GM19193 (cell line): ENCODE data around the gene ELFN2.

Experiments
- POLR2A ChIP-seq: IDR thresholded peaks from 4 replicates; pipeline ENCODE4 v1.6.1; 2011; ENCODE audit not compliant: insufficient read depth, insufficient read length; ENCODE audit errors: extremely low read depth

ELFN2 gene

GRCh38 chr22:37420686-37421467, 6.4 kb downstream of the ELFN2 start:
- no peak for TF ChIP-seq POLR2A

- TF ChIP-seq POLR2A, result no peak
These were observed 7.2 kb downstream of the ELFN2 start for GRCh38 chr22:37419969-37420685.

DNA sequence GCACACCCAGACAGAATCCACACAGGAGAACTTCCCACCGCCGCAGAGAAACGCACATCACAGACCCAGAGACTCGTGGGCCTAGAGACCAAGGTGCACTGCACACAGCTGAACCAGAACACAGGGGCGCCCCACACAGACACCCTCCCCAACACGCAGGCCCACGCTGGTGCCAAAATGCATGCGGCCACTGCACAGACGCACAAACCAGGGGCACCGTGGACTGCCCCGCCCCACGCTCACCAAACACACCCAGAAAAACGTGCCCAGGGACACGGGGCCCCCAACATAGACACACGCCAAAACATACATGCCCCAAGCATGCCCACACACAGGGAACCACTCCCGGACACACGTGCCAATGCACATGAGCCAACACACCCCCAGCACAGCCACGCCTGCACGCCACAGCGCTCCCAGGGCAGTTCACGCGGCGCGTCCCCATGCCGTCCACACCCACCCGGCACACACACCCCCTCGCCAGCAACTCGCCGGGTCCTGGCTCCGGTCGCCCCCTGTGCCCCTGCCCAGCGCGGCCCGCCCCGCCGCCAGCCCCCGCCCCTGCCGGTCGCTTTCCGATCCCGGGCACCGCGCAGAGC, 7.8 kb downstream of the ELFN2 start:
- TF ChIP-seq POLR2A, result no peak

DNA sequence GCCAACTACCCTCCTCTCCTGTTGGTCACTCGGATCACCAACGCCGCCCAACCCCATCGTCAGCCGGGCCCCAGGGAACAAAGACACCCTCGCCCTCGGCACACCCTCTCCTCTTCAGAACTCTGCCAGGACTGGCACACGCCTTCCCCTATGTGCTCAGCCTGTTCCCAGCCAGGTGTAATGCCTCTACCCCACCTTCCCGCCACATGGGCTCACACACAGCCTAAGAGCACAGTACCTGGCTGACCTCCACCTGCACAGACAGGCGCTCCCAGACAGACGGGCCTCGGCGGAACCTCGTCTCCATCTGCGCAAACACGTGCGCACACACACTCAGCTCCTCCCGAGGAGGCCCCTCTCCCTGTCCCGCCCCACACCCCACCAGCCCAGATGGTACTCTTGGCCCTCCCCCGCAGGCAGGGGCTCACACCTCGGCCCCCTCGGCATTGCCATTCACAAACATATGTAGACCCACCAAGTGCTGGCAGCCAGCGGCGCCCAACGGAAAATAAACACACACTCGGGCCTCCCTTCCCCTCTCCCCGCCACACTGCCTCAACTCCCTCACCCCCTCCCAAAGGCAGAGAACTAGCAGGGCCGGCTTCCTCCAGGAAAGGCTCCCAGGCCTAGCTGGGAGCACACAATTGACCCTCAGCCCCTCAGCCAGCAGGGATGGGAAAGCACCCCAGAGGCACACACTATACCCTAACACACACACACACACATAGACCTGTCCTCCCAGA, 8.5 kb downstream of the ELFN2 start:
- no peak for TF ChIP-seq POLR2A

GRCh38 chr22:37417677-37418348, 9.5 kb downstream of the ELFN2 start:
- no peak for TF ChIP-seq POLR2A

GRCh38 chr22:37417264-37417663, 10.0 kb downstream of the ELFN2 start:
- TF ChIP-seq POLR2A, result no peak

DNA sequence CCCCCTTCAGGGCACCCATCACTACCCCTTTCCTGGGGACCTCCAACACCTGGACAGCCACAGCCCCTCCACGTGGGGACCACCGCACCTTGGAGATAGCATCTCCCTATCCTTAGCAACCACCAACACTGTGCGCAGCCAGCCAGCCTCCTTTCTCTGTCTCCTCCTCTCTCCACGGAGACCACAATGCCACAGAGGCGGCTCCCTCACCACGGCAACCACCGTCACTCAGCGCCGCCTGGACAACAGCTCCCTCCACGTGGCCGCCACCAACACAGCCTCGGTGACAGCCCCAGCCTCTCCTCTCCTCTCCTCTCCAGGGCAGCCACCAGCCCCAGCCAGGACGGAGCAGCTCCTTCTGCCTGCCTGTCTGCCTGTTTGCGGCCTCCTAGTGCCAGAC, 10.5 kb downstream of the ELFN2 start:
- no peak for TF ChIP-seq POLR2A

GRCh38 chr22:37416389-37416788, 10.9 kb downstream of the ELFN2 start:
- no peak for TF ChIP-seq POLR2A

DNA sequence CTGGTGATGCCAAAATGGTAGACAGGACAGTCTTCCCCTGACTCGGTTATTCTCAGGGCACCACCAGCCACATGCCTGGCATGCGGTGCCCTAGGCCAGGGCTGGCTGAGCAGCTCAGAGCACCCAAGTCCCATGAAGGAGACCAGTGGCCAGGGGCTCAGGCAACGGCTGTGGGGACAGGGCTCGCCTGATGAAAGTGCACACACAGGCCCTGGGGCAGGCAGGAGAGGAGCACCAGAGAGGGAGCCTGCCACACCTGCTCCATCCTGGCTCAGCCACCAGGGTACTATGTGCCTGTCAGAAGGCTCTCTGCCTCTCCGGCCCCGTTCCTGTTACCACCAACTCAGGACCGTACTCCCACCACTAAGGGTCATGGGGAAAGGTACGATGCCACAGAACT, 12.1 kb downstream of the ELFN2 start:
- no peak for TF ChIP-seq POLR2A

DNA sequence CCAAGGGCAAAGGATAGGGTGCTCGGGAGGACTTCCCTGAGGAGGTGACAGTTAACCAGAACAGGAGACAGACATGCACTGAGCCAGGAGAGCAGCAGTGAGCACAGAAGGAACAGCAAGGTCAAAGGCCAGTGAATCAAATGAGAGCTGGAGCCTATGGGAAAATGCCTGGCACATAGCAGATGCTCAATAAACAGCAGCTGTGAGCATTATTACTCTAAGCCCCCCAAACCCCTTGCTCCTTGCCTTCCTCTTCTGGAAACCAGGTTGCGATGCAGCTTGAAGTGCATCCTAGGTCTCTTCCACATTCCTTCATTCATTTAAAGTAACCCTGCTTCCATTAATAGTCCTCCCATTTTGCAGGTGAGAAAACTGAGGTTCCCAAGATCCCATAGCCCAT, 13.0 kb downstream of the ELFN2 start:
- no peak for TF ChIP-seq POLR2A

DNA sequence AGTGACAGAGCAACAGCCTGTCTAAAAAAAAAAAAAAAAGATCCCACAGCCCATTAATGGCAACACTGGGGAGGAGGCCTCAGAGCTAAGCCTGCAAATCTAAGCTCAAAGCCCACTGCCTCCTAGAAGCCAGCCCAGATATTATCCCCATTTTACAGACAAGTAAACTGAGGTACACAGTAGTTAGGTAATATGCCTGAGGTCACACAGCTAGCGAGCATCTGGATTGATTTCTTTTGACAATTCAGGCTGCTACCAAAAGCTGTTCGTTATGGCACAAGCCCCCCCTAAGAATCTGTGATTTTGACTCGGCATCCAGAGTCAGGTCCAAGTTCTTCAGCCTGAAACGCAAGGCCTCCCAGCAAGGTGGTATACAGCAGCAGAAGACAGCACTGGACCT, 13.7 kb downstream of the ELFN2 start:
- no peak for TF ChIP-seq POLR2A

GRCh38 chr22:37412495-37413250, 14.6 kb downstream of the ELFN2 start:
- TF ChIP-seq POLR2A, result no peak

- TF ChIP-seq POLR2A, result no peak
These were observed 15.6 kb downstream of the ELFN2 start for GRCh38 chr22:37411655-37412054.
